ENCODE measurements around the gene NLGN1. TPM values are rescaled to one million over a fixed set of nuclear protein-coding genes. Genes with fewer than 3 reads are reported as not detected.

The NLGN1 gene
- polyA plus RNA-seq, 2 of the 4 experiments (the other 2 are of a cell fraction) = not detected

DNA sequence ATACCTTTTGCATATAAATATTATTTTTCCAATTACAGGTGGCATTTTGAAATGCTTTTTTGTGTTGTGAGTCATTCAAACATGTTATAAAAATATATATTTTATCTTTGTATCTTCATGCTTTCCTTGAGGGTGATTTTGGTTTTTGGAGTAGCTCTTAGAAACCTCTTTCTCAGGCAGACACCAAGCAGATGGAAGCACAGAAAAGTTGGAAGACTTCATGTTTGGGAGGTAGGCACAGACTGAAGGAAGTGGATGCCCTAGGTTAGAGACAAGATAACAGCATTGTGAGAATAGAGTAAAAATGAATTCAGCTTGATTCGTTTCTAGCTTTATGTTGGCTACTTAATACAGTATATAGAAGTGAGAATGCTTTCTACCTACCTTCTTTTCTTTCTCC is 338.3 kb downstream of the NLGN1 start:
- FAIRE-seq (no peak), ATAC-seq (no peak), DNase-seq (ENCODE audit: low read depth in 1 of 2, low spot score in 1 of 2) (no peak)
- ChIA-PET CTCF (no interaction called here), POLR2A (no interaction called here)
- Histone ChIP-seq H3K4me2 (no peak overlapping the region), H3K4me1 (no peaks in the 10 kb centered on the region), H3K9me3 (no peaks in the 10 kb centered on the region), H3K27ac (no peak overlapping the region), H3K4me3 (no peak overlapping the region)
- TF ChIP-seq RFX5 (IDR thresholded peaks at IDR 0.05) = no peak
- WGBS (ENCODE audit: missing lambda C conversion rate) = 0% methylated on average over 1 of the region's 1 CpG

DNA sequence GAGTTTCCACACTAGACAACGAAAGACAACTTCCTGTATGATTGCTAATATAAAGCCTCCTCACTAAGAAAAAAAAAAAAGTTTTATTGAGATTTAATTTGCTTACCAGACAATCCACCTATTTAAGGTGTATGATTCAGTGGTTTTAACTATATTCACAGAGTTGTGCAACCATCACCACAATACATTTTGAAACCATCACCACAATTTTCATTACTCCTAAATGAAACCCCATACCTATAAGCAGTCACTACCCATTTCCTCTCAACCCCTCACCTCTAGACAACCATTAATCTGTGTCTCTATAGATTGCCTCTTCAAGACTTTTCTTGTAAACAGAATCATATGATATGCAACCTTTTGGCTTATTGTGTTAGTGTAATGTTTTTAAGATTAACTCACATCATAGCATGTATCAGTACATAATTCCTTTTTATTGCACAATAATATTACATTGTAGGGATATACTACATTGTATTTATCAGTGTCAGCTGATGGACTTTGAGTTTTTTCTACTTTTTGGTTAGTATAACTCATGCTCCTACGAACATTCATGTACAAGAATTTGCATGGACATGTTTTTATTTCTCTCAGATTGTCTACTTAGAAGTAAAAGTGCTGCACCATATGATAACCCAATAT is 339.7 kb downstream of the NLGN1 start:
- 11% methylated on average over 2 of the region's 2 CpGs for whole genome bisulfite sequencing (ENCODE audit: missing lambda C conversion rate)
- POLR2A ChIA-PET = no interaction called here

More for the DNA sequence above, 339.7 kb downstream of the NLGN1 start:
- FAIRE-seq (no peak), ATAC-seq (no peak), DNase-seq (ENCODE audit: low read depth in 1 of 2, low spot score in 1 of 2) (no peak)
- H3K27ac ChIP-seq = no peak overlapping the region
- no peaks in the 10 kb centered on the region for H3K4me1 ChIP-seq
- no peak overlapping the region for H3K4me2 ChIP-seq
- CTCF ChIA-PET = no interaction called here
- no peak overlapping the region for H3K4me3 ChIP-seq
- no peaks in the 10 kb centered on the region for H3K9me3 ChIP-seq
- TF ChIP-seq HMGXB4 (CRISPR knock-in tag; IDR thresholded peaks at IDR 0.05; ENCODE audit: borderline replicate concordance) (no peak), JUN (IDR thresholded peaks at IDR 0.05) (no peak), HOXB13 (CRISPR knock-in tag; IDR thresholded peaks at IDR 0.05; ENCODE audit: low read depth) (no peak), BHLHE40 (IDR thresholded peaks at IDR 0.05; ENCODE audit: low read depth, low read length) (no peak), ATOH8 (CRISPR knock-in tag; IDR thresholded peaks at IDR 0.05; ENCODE audit: low read depth) (no peak), MAFK (IDR thresholded peaks at IDR 0.05; ENCODE audit: partially characterized antibody) (no peak), ESRRA (IDR thresholded peaks at IDR 0.05; ENCODE audit: borderline replicate concordance, low read length) (no peak), CHD4 (IDR thresholded peaks at IDR 0.05; ENCODE audit: borderline replicate concordance) (no peak), CEBPB (IDR thresholded peaks at IDR 0.05) (no peak), CTCF (IDR thresholded peaks at IDR 0.05) (no peak), CBX8 (IDR thresholded peaks at IDR 0.05) (no peak), FOXS1 (CRISPR knock-in tag; IDR thresholded peaks at IDR 0.05) (no peak), USF2 (IDR thresholded peaks at IDR 0.05) (no peak), MAX (IDR thresholded peaks at IDR 0.05) (no peak), JUNB (IDR thresholded peaks at IDR 0.05) (no peak)
- TF ChIP-seq, protein P1, sequence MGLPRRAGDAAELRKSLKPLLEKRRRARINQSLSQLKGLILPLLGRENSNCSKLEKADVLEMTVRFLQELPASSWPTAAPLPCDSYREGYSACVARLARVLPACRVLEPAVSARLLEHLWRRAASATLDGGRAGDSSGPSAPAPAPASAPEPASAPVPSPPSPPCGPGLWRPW (IDR thresholded peaks at IDR 0.05) = no peak
